Heart left ventricle (tissue), 16 donors: ENCODE measurements around the gene USP4. TPM values are rescaled to one million over a fixed set of nuclear protein-coding genes. Genes with fewer than 3 reads are reported as not detected.

Experiments used
- ATAC-seq, 4 donors: fragments of 200-7000 bp; cut with Tn5 transposase; one replicate each; pipeline ENCODE4 v1.9.1; 2020 to 2022; ENCODE audit warnings: moderate library complexity in 4 of 4, mild to moderate bottlenecking in 3 of 4, moderate number of reproducible peaks in 1 of 4
- DNase-seq, 5 donors: peaks; one replicate each; pipeline ENCODE4 v3.0.0-alpha.2; 2020
- H3K27ac ChIP-seq, 12 donors: fragments of 200-600 bp; sonication (generic) in 4 of 12; one replicate each; pipeline versions ENCODE4 v1.5.0 to v1.8.0; 2016 to 2022; ENCODE audit warnings: mild to moderate bottlenecking in 2 of 12
- H3K27me3 ChIP-seq, 9 donors: fragments of 200-600 bp; sonication (generic) in 2 of 9; one replicate each; pipeline versions ENCODE4 v1.5.1 to v1.8.0; 2016 to 2022; ENCODE audit warnings: mild to moderate bottlenecking in 3 of 9
- H3K36me3 ChIP-seq, 9 donors: fragments of 200-600 bp; sonication (generic) in 2 of 9; one replicate each; pipeline versions ENCODE4 v1.5.0 to v1.8.0; 2018 to 2022; ENCODE audit warnings: mild to moderate bottlenecking in 2 of 9
- H3K4me1 ChIP-seq, 12 donors: fragments of 200-600 bp; sonication (generic) in 4 of 12; one replicate each; pipeline versions ENCODE4 v1.5.0 to v1.8.0; 2016 to 2022; ENCODE audit warnings: mild to moderate bottlenecking in 3 of 12
- H3K4me3 ChIP-seq, 12 donors: fragments of 200-600 bp; sonication (generic) in 4 of 12; one replicate each; pipeline versions ENCODE4 v1.5.0 to v1.8.0; 2017 to 2022; ENCODE audit warnings: mild to moderate bottlenecking in 9 of 12, moderate library complexity in 4 of 12
- H3K9me3 ChIP-seq, 12 donors: fragments of 200-600 bp; sonication (generic) in 4 of 12; one replicate each; pipeline versions ENCODE4 v1.5.0 to v1.8.0; 2016 to 2022; ENCODE audit warnings: mild to moderate bottlenecking in 1 of 12
- CTCF ChIP-seq, 12 donors: fragments of 200-600 bp; sonication (generic) in 4 of 12; IDR thresholded peaks; one replicate each; pipeline versions ENCODE4 v1.5.0 to v1.8.0; 2018 to 2022; ENCODE audit warnings: antibody characterized with exemption in 12 of 12, mild to moderate bottlenecking in 5 of 12
- POLR2A ChIP-seq, 2 donors: fragments of 450-650 bp; IDR thresholded peaks; one replicate each; pipeline ENCODE4 v1.6.1; 2017; ENCODE audit warnings: antibody characterized with exemption in 2 of 2, mild to moderate bottlenecking in 2 of 2, moderate library complexity in 2 of 2
- whole genome bisulfite sequencing, 4 donors: extraction: QIAGEN DNeasy Blood & Tissue Kit in 2 of 4; methylation state at CpG; one replicate each; pipeline versions ENCODE4 v1.1.5 to v1.1.7; 2013 to 2018; 5-methylcytosine and 5-hydroxymethylcytosine counted together
- intact Hi-C, 10 donors: fragments of 100-400 bp; cut with DNase I; formaldehyde crosslinking; loops; one replicate each; pipeline versions ENCODE4 v1.11.1 to v1.14.2; 2022
- polyA plus RNA-seq, 2 donors: library from polyadenylated mRNA; stranded (reverse); fragments of 200-250 nt; gene quantifications; one replicate each; pipeline ENCODE4 v1.2.3, GENCODE V29; 2013
- total RNA-seq, 9 donors: library from RNA; depleted of rRNA in 2 of 9; stranded (reverse); fragments of >200 nt in 2 of 9; fragmentation: NEBNext Ultra II Directional in 3 of 9; extraction: Animal tissue kit (Norgen Biotek cat#: 25700) in 3 of 9; gene quantifications; one replicate each; pipeline versions ENCODE4 v1.1.0 to v1.2.4, GENCODE V29; 2016 to 2023
- donor health status: ischemic (EF 13 %, LVEDD 7.1; RV severe dilation, severe dysfunction).
- donor health status: healthy with polysubstance abuse.
- donor health status: DM: no; HTN: yes; CAD: no.
- donor health status: DM: no; HTN: no; CAD: no.
- donor health status: ischemic (EF 25% LVEDD 6.9; RV normal size, moderate dysfunction).
- donor health status: ischemic (EF 25% LVEDD 5.7; RV mildly dilated, moderate dysfunction).
- donor health status: healthy.
- donor health status: DM: yes; HTN: yes; CAD: no.
- donor health status: ischemic (EF 35%, LVEDD 5.7; RV mildly dilated, moderate dysfunction).
- donor health status: nonischemic (EF 11% LVEDD 7.7; RV severe dilation, severe dysfunction).
- donor health status: DM: yes; HTN: yes; CAD: no.
- donor health status: PGD.
- donor health status: ischemic (EF 29% LVEDD 5.4; RV normal size, mild dysfunction).
- donor health status: nonischemic (EF 23%, LVEDD 6.1; RV moderate dilation, normal function).

USP4 gene
- total and polyA plus RNA-seq, 11 donors: 17.3 to 48.6 (median 36.0) TPM

- WGBS, 4 donors: 86 to 87% (median 87%) methylated on average over 13 to 16 of the region's 16 CpGs
- H3K9me3 ChIP-seq: no peaks in the 10 kb centered on the region
- peak overlapping the region in 1 of 12 donors; percentile 77 for H3K27ac ChIP-seq
- ATAC-seq (peak in 3 of 4 donors; percentile 11 to 24 (median 22)), DNase-seq (no peak)
- H3K4me3 ChIP-seq: no peak overlapping the region
- H3K27me3 ChIP-seq: no peaks in the 10 kb centered on the region
- peaks cover 0 to 98% (median 92%) of the 10 kb centered on the region in 9 donors for H3K36me3 ChIP-seq
- TF ChIP-seq CTCF (IDR thresholded peaks at IDR 0.05): no peak
- TF ChIP-seq POLR2A (IDR thresholded peaks at IDR 0.05): no peak
- H3K4me1 ChIP-seq: peaks cover 0 to 8% (median 0%) of the 10 kb centered on the region in 12 donors
- intact Hi-C loops: loop anchor here in 1 of 10 donors (10.0 kb wide), 1 partner anchor 352 kb away; no protein-coding TSS in a partner anchor
Measured at GRCh38 chr3:49316696-49317457, 23.0 kb downstream of the USP4 start.

GRCh38 chr3:49313896-49314688 lies 25.8 kb downstream of the USP4 start:
- Histone ChIP-seq H3K4me1 (peaks cover 0 to 8% (median 0%) of the 10 kb centered on the region in 12 donors), H3K9me3 (no peaks in the 10 kb centered on the region), H3K4me3 (no peak overlapping the region), H3K27ac (no peak overlapping the region), H3K36me3 (peaks cover 0 to 98% (median 92%) of the 10 kb centered on the region in 9 donors), H3K27me3 (no peaks in the 10 kb centered on the region)
- ATAC-seq (no peak), DNase-seq (no peak)
- intact Hi-C loops: loop anchor here in 1 of 10 donors (10.0 kb wide), 1 partner anchor 349 kb away; no protein-coding TSS in a partner anchor
- TF ChIP-seq CTCF (IDR thresholded peaks at IDR 0.05) (no peak), POLR2A (IDR thresholded peaks at IDR 0.05) (no peak)
- 71 to 92% (median 84%) methylated on average over 1 of the region's 1 CpG for WGBS, 4 donors

- intact Hi-C loops: loop anchor here in 1 of 10 donors (10.0 kb wide), 1 partner anchor 346 kb away; no protein-coding TSS in a partner anchor
- 86 to 94% (median 91%) methylated on average over 3 of the region's 3 CpGs for WGBS, 4 donors
- H3K36me3 ChIP-seq: peaks cover 0 to 98% (median 92%) of the 10 kb centered on the region in 9 donors
Measured at GRCh38 chr3:49311283-49311682, 28.6 kb downstream of the USP4 start.

More at GRCh38 chr3:49311283-49311682, 28.6 kb downstream of the USP4 start:
- Histone ChIP-seq H3K4me1 (peaks cover 0 to 8% (median 0%) of the 10 kb centered on the region in 12 donors), H3K27ac (no peak overlapping the region), H3K4me3 (no peak overlapping the region), H3K27me3 (no peaks in the 10 kb centered on the region), H3K9me3 (no peaks in the 10 kb centered on the region)
- ATAC-seq (no peak), DNase-seq (no peak)
- TF ChIP-seq CTCF (IDR thresholded peaks at IDR 0.05) (no peak), POLR2A (IDR thresholded peaks at IDR 0.05) (no peak)
